GM23338 (cell line): ENCODE measurements around the gene CLPTM1L. TPM values are rescaled to one million over a fixed set of nuclear protein-coding genes. Genes with fewer than 3 reads are reported as not detected.

Experiments used
- ATAC-seq: fragments of 200-7000 bp; cut with Tn5 transposase; 3 replicates; pipeline ENCODE4 v1.9.1; 2020
- DNase-seq: peaks from one replicate; pipeline ENCODE4 v3.0.0-alpha.2; 2015; ENCODE audit warnings: low spot score
- H2AFZ ChIP-seq: fragments of 200-600 bp; sonication (generic); 2 replicates; pipeline ENCODE4 v1.8.0; 2016; ENCODE audit warnings: antibody characterized with exemption, mild to moderate bottlenecking, moderate library complexity
- H3F3A ChIP-seq: fragments of 200-600 bp; sonication (generic); replicated peaks from 2 replicates; pipeline ENCODE4 v1.8.0; 2017; ENCODE audit warnings: antibody characterized with exemption, mixed run types, low read depth
- H3K27ac ChIP-seq: fragments of 200-600 bp; sonication (generic); 2 replicates; pipeline ENCODE4 v1.6.1; 2016; ENCODE audit warnings: low read depth
- H3K27me3 ChIP-seq: fragments of 200-600 bp; sonication (generic); 2 replicates; pipeline ENCODE4 v1.8.0; 2016; ENCODE audit warnings: mild to moderate bottlenecking, mixed run types, moderate library complexity; ENCODE audit not compliant: insufficient read depth
- H3K36me3 ChIP-seq: fragments of 200-600 bp; sonication (generic); 2 replicates; pipeline ENCODE4 v1.8.0; 2016; ENCODE audit warnings: mild to moderate bottlenecking; ENCODE audit not compliant: insufficient read depth
- H3K4me1 ChIP-seq: fragments of 200-600 bp; sonication (generic); 2 replicates; pipeline ENCODE4 v1.8.0; 2016; ENCODE audit warnings: mild to moderate bottlenecking, moderate library complexity; ENCODE audit not compliant: insufficient read depth
- H3K4me2 ChIP-seq: fragments of 200-600 bp; sonication (generic); 2 replicates; pipeline ENCODE4 v1.7.1; 2017; ENCODE audit warnings: mixed run types
- H3K4me3 ChIP-seq: fragments of 200-600 bp; sonication (generic); 2 replicates; pipeline ENCODE4 v1.6.1; 2016; ENCODE audit warnings: mixed run types
- H3K79me2 ChIP-seq: fragments of 200-600 bp; sonication (generic); replicated peaks from 2 replicates; pipeline ENCODE4 v1.8.0; 2017; ENCODE audit warnings: mild to moderate bottlenecking; ENCODE audit not compliant: insufficient read depth
- H3K9me2 ChIP-seq: fragments of 200-600 bp; sonication (generic); 2 replicates; pipeline ENCODE4 v1.8.0; 2017; ENCODE audit not compliant: insufficient read depth
- H4K20me1 ChIP-seq: fragments of 200-600 bp; sonication (generic); replicated peaks from 2 replicates; pipeline ENCODE4 v1.8.0; 2017; ENCODE audit warnings: mild to moderate bottlenecking; ENCODE audit not compliant: insufficient read depth
- H3K27ac Mint-ChIP-seq: 2 replicates; pipeline ENCODE4 v1.8.0; 2020; ENCODE audit warnings: inconsistent platforms, mild to moderate bottlenecking, moderate library complexity, mixed read lengths
- H3K27me3 Mint-ChIP-seq: 3 replicates; pipeline ENCODE4 v1.8.0; 2022; ENCODE audit warnings: low read depth, mild to moderate bottlenecking, moderate library complexity, mixed read lengths, inconsistent platforms; ENCODE audit not compliant: insufficient read depth, poor library complexity
- H3K36me3 Mint-ChIP-seq: 3 replicates; pipeline ENCODE4 v1.8.0; 2021; ENCODE audit warnings: low read depth, mild to moderate bottlenecking, inconsistent platforms, moderate library complexity, mixed read lengths
- H3K4me1 Mint-ChIP-seq: 3 replicates; pipeline ENCODE4 v1.8.0; 2020; ENCODE audit warnings: mild to moderate bottlenecking, inconsistent platforms, mixed read lengths
- H3K4me3 Mint-ChIP-seq: 3 replicates; pipeline ENCODE4 v1.8.0; 2021; ENCODE audit warnings: moderate library complexity, mild to moderate bottlenecking, inconsistent platforms, mixed read lengths
- H3K9me3 Mint-ChIP-seq: 3 replicates; pipeline ENCODE4 v1.8.0; 2020; ENCODE audit warnings: moderate library complexity, mild to moderate bottlenecking, inconsistent platforms, mixed read lengths
- EZH2 ChIP-seq: fragments of 200-600 bp; sonication (generic); IDR thresholded peaks from one replicate; pipeline ENCODE4 v1.8.0; 2017; ENCODE audit warnings: antibody characterized with exemption, mild to moderate bottlenecking, low read depth; ENCODE audit not compliant: unreplicated experiment
- JUNB ChIP-seq: IDR thresholded peaks from one replicate; pipeline ENCODE4 v1.6.1; 2016; ENCODE audit warnings: antibody characterized with exemption; ENCODE audit not compliant: unreplicated experiment
- NANOG ChIP-seq: IDR thresholded peaks from 2 replicates; pipeline ENCODE4 v1.6.1; 2016; ENCODE audit warnings: antibody characterized with exemption, borderline replicate concordance
- STAT1 ChIP-seq: IDR thresholded peaks from one replicate; pipeline ENCODE4 v1.6.1; 2016; ENCODE audit warnings: antibody characterized with exemption; ENCODE audit not compliant: unreplicated experiment
- ZNF114 ChIP-seq: fragments of 250-450 bp; sonication (Bioruptor Pico); IDR thresholded peaks from 2 replicates; pipeline ENCODE4 v1.5.0; 2020; ENCODE audit warnings: mild to moderate bottlenecking, moderate library complexity
- ZNF331 ChIP-seq: fragments of 250-450 bp; sonication (Bioruptor Pico); IDR thresholded peaks from 2 replicates; pipeline ENCODE4 v1.5.0; 2020; ENCODE audit warnings: low read depth, mild to moderate bottlenecking, moderate library complexity
- polyA plus RNA-seq: library from polyadenylated mRNA; unstranded; fragments of >200 nt; fragmentation: Nextera tagmentation; extraction: Ambion mirVana; gene quantifications from 2 replicates; pipeline ENCODE4 v1.2.1, GENCODE V29; 2016
- total RNA-seq: library from RNA; depleted of rRNA; stranded (reverse); fragments of >200 nt; shearing (Covaris generic); gene quantifications from 2 replicates; pipeline ENCODE4 v1.2.3, GENCODE V29; 2014
- TF ChIP-seq, protein P1 (sequence below), 2 experiments: fragments of 200-600 bp in 1 of 2; sonication (generic) in 1 of 2; conservative IDR thresholded peaks; 2 replicates each; pipeline versions ENCODE4 v1.5.1 to v1.6.1; 2016 to 2017; ENCODE audit warnings: antibody characterized with exemption in 2 of 2, low read depth in 2 of 2, mild to moderate bottlenecking in 2 of 2, moderate library complexity in 1 of 2
- TF ChIP-seq, protein P2 (sequence below): fragments of 250-450 bp; sonication (Bioruptor Pico); IDR thresholded peaks from 2 replicates; pipeline ENCODE4 v1.5.0; 2020; ENCODE audit warnings: mild to moderate bottlenecking, moderate library complexity
- TF ChIP-seq, protein P3 (sequence below): IDR thresholded peaks from 2 replicates; pipeline ENCODE4 v1.6.1; 2016; ENCODE audit warnings: antibody characterized with exemption

CLPTM1L gene
- total and polyA plus RNA-seq, 2 experiments from 2014 or later, result 39.9 to 110 TPM

DNA sequence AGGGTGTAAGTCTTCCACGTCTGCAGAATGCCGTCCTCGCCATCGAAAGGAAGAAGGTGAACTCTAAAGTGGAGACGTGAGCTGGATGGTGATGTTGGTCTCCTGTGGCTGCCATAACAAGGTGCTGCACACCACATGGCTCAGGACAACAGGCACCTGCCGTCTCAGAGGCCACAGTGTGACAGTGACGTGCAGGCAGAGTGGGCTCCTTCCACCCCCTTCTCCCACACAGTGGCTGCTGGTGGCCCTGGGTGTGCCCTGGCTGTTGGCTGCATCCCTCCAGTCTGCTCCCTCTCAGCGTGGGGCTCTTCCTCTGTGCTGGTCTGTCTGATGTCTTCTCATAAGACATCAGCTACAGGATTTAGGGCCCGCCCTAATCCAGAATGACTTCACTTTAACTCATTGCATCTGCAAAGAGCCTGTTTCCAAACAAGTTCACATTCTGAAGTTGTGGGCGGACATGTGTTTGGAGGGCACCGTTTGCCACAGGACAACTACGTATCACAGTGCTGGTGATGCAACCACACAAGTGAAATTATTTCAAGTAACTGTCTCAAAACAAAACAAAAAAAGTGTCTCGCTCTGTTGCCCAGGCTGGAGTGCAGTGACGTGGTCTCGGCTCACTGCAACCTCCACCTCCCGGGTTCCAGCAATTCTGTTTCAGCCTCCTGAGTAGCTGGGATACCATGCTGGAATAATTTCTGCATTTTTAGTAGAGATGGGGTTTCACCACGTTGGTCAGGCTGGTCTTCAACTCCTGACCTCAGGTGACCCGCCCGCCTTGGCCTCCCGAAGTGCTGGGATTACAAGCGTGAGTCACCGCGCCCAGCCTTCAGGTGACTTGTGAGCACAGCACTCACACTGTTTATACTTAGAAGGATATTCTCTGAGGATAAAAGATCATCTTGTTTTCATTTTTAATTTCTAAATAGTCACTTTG lies 31.2 kb upstream of the CLPTM1L start:
- Mint-ChIP-seq H3K9me3 (peaks cover 15% of the 10 kb centered on the region; the same call in 2 of the 3 replicates), H3K36me3 (0 out of 3 replicates have a peak, but pooled peaks cover 3% of the 10 kb centered on the region), H3K27ac (no peak overlapping the region), H3K4me3 (no peak overlapping the region), H3K27me3 (peaks cover 20% of the 10 kb centered on the region), H3K4me1 (peaks cover 7% of the 10 kb centered on the region)
- ATAC-seq (no peak), DNase-seq (no peak)
- Histone ChIP-seq H3K9me2 (no peaks in the 10 kb centered on the region), H3K79me2 (no peaks in the 10 kb centered on the region), H3K36me3 (no peaks in the 10 kb centered on the region; the same call in 1 of the 2 replicates), H4K20me1 (no peaks in the 10 kb centered on the region), H3K4me3 (no peak overlapping the region), H3K4me1 (peaks cover 3% of the 10 kb centered on the region; the same call in 1 of the 2 replicates), H3K27ac (no peak overlapping the region), H3F3A (0 out of 2 replicates have a peak, but pooled peaks cover 4% of the 10 kb centered on the region), H2AFZ (no peak overlapping the region), H3K4me2 (no peak overlapping the region), H3K27me3 (no peaks in the 10 kb centered on the region)
- no peak for TF ChIP-seq EZH2
- no peak for TF ChIP-seq JUNB
- TF ChIP-seq, protein P1, sequence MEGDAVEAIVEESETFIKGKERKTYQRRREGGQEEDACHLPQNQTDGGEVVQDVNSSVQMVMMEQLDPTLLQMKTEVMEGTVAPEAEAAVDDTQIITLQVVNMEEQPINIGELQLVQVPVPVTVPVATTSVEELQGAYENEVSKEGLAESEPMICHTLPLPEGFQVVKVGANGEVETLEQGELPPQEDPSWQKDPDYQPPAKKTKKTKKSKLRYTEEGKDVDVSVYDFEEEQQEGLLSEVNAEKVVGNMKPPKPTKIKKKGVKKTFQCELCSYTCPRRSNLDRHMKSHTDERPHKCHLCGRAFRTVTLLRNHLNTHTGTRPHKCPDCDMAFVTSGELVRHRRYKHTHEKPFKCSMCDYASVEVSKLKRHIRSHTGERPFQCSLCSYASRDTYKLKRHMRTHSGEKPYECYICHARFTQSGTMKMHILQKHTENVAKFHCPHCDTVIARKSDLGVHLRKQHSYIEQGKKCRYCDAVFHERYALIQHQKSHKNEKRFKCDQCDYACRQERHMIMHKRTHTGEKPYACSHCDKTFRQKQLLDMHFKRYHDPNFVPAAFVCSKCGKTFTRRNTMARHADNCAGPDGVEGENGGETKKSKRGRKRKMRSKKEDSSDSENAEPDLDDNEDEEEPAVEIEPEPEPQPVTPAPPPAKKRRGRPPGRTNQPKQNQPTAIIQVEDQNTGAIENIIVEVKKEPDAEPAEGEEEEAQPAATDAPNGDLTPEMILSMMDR (conservative IDR thresholded peaks at IDR 0.05; ENCODE audit: low read depth in 2 of 2), result no peak
- TF ChIP-seq, protein P2, sequence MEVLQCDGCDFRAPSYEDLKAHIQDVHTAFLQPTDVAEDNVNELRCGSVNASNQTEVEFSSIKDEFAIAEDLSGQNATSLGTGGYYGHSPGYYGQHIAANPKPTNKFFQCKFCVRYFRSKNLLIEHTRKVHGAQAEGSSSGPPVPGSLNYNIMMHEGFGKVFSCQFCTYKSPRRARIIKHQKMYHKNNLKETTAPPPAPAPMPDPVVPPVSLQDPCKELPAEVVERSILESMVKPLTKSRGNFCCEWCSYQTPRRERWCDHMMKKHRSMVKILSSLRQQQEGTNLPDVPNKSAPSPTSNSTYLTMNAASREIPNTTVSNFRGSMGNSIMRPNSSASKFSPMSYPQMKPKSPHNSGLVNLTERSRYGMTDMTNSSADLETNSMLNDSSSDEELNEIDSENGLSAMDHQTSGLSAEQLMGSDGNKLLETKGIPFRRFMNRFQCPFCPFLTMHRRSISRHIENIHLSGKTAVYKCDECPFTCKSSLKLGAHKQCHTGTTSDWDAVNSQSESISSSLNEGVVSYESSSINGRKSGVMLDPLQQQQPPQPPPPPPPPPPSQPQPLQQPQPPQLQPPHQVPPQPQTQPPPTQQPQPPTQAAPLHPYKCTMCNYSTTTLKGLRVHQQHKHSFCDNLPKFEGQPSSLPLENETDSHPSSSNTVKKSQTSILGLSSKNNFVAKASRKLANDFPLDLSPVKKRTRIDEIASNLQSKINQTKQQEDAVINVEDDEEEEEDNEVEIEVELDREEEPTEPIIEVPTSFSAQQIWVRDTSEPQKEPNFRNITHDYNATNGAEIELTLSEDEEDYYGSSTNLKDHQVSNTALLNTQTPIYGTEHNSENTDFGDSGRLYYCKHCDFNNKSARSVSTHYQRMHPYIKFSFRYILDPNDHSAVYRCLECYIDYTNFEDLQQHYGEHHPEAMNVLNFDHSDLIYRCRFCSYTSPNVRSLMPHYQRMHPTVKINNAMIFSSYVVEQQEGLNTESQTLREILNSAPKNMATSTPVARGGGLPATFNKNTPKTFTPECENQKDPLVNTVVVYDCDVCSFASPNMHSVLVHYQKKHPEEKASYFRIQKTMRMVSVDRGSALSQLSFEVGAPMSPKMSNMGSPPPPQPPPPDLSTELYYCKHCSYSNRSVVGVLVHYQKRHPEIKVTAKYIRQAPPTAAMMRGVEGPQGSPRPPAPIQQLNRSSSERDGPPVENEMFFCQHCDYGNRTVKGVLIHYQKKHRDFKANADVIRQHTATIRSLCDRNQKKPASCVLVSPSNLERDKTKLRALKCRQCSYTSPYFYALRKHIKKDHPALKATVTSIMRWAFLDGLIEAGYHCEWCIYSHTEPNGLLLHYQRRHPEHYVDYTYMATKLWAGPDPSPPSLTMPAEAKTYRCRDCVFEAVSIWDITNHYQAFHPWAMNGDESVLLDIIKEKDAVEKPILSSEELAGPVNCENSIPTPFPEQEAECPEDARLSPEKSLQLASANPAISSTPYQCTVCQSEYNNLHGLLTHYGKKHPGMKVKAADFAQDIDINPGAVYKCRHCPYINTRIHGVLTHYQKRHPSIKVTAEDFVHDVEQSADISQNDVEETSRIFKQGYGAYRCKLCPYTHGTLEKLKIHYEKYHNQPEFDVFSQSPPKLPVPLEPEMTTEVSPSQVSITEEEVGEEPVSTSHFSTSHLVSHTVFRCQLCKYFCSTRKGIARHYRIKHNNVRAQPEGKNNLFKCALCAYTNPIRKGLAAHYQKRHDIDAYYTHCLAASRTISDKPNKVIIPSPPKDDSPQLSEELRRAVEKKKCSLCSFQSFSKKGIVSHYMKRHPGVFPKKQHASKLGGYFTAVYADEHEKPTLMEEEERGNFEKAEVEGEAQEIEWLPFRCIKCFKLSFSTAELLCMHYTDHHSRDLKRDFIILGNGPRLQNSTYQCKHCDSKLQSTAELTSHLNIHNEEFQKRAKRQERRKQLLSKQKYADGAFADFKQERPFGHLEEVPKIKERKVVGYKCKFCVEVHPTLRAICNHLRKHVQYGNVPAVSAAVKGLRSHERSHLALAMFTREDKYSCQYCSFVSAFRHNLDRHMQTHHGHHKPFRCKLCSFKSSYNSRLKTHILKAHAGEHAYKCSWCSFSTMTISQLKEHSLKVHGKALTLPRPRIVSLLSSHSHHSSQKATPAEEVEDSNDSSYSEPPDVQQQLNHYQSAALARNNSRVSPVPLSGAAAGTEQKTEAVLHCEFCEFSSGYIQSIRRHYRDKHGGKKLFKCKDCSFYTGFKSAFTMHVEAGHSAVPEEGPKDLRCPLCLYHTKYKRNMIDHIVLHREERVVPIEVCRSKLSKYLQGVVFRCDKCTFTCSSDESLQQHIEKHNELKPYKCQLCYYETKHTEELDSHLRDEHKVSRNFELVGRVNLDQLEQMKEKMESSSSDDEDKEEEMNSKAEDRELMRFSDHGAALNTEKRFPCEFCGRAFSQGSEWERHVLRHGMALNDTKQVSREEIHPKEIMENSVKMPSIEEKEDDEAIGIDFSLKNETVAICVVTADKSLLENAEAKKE, result no peak
- TF ChIP-seq, protein P3, sequence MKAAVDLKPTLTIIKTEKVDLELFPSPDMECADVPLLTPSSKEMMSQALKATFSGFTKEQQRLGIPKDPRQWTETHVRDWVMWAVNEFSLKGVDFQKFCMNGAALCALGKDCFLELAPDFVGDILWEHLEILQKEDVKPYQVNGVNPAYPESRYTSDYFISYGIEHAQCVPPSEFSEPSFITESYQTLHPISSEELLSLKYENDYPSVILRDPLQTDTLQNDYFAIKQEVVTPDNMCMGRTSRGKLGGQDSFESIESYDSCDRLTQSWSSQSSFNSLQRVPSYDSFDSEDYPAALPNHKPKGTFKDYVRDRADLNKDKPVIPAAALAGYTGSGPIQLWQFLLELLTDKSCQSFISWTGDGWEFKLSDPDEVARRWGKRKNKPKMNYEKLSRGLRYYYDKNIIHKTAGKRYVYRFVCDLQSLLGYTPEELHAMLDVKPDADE, result no peak
- no peak for TF ChIP-seq ZNF114 (CRISPR knock-in tag)
- TF ChIP-seq STAT1, result no peak
- TF ChIP-seq ZNF331 (CRISPR knock-in tag), result no peak
- no peak for TF ChIP-seq NANOG
